ENCODE results near the gene EID2B.

Gene EID2B

GRCh38 chr19:39546599-39546998, 13.9 kb upstream of the EID2B start:
- Histone ChIP-seq H3K4me1 (ENCODE audit: control insufficient read depth, low read depth, low read length) (peaks cover 8% of the 10 kb centered on the region), H3K4me3 (ENCODE audit: low read length) (no peak overlapping the region), H3K9me3 (ENCODE audit: control insufficient read depth, low read depth, low read length) (no peaks in the 10 kb centered on the region), H3K27ac (ENCODE audit: low read length) (no peak overlapping the region), H3K36me3 (ENCODE audit: control insufficient read depth, low read depth, low read length) (no peaks in the 10 kb centered on the region), H3K27me3 (ENCODE audit: control insufficient read depth, insufficient read depth, low read length) (no peaks in the 10 kb centered on the region), H3K9ac (ENCODE audit: low read length) (no peak overlapping the region)

GRCh38 chr19:39544911-39545310, 12.3 kb upstream of the EID2B start:
- H3K4me3 ChIP-seq (ENCODE audit: low read length) = no peak overlapping the region
- H3K36me3 ChIP-seq (ENCODE audit: control insufficient read depth, low read depth, low read length) = no peaks in the 10 kb centered on the region
- no peak overlapping the region for H3K27ac ChIP-seq (ENCODE audit: low read length)
- no peak overlapping the region for H3K9ac ChIP-seq (ENCODE audit: low read length)
- H3K4me1 ChIP-seq (ENCODE audit: control insufficient read depth, low read depth, low read length) = peaks cover 10% of the 10 kb centered on the region
- H3K9me3 ChIP-seq (ENCODE audit: control insufficient read depth, low read depth, low read length) = no peaks in the 10 kb centered on the region
- H3K27me3 ChIP-seq (ENCODE audit: control insufficient read depth, insufficient read depth, low read length) = no peaks in the 10 kb centered on the region

- Histone ChIP-seq H3K36me3 (ENCODE audit: control insufficient read depth, low read depth, low read length) (no peaks in the 10 kb centered on the region), H3K9me3 (ENCODE audit: control insufficient read depth, low read depth, low read length) (no peaks in the 10 kb centered on the region), H3K9ac (ENCODE audit: low read length) (no peak overlapping the region), H3K4me1 (ENCODE audit: control insufficient read depth, low read depth, low read length) (peaks cover 10% of the 10 kb centered on the region), H3K27me3 (ENCODE audit: control insufficient read depth, insufficient read depth, low read length) (no peaks in the 10 kb centered on the region), H3K27ac (ENCODE audit: low read length) (no peak overlapping the region), H3K4me3 (ENCODE audit: low read length) (no peak overlapping the region)
Observed at GRCh38 chr19:39544226-39544903, 11.7 kb upstream of the EID2B start.

DNA sequence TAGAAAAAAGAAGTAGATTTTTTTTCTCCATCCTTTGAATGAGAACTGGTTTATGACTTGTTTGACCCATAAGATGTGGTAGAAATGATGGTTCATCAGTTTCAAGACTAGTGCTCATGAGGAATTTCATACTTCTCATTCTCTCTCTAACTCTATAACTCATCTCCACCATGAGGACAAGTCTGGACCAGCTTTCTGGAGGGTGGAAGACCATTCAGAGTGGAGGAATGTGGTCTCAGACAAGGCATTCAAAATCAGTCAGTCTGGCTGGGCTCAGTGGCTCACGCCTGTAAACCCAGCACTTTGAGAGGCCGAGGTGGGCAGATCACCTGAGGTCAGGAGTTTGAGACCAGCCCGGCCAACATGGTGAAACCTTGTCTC, 10.8 kb upstream of the EID2B start:
- no peak overlapping the region for H3K9ac ChIP-seq (ENCODE audit: low read length)
- no peaks in the 10 kb centered on the region for H3K9me3 ChIP-seq (ENCODE audit: control insufficient read depth, low read depth, low read length)
- no peaks in the 10 kb centered on the region for H3K27me3 ChIP-seq (ENCODE audit: control insufficient read depth, insufficient read depth, low read length)
- H3K4me1 ChIP-seq (ENCODE audit: control insufficient read depth, low read depth, low read length) = peaks cover 10% of the 10 kb centered on the region
- H3K36me3 ChIP-seq (ENCODE audit: control insufficient read depth, low read depth, low read length) = no peaks in the 10 kb centered on the region
- H3K27ac ChIP-seq (ENCODE audit: low read length) = no peak overlapping the region
- H3K4me3 ChIP-seq (ENCODE audit: low read length) = no peak overlapping the region

DNA sequence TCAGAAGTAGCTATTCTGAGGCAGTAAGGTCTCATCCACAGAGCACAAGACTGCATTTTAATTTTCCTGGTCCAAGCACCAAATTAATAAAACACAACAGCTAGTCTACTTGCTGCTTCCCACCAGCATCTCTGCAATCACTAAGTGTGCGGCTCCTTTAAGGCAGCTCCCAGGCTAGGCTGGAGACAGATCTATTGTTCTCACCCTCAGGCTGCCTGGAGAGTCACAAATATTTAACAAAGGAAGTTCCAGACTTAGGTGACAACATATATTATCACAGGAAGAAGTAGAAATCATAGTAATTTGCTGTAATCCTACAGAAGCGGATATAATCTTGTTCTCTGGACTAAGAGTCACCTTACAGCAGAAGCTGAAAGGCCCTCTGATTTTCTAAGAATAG, 9.6 kb upstream of the EID2B start:
- no peak overlapping the region for H3K9ac ChIP-seq (ENCODE audit: low read length)
- H3K36me3 ChIP-seq (ENCODE audit: control insufficient read depth, low read depth, low read length) = no peaks in the 10 kb centered on the region
- no peaks in the 10 kb centered on the region for H3K9me3 ChIP-seq (ENCODE audit: control insufficient read depth, low read depth, low read length)
- peaks cover 10% of the 10 kb centered on the region for H3K4me1 ChIP-seq (ENCODE audit: control insufficient read depth, low read depth, low read length)
- H3K4me3 ChIP-seq (ENCODE audit: low read length) = no peak overlapping the region
- H3K27ac ChIP-seq (ENCODE audit: low read length) = no peak overlapping the region
- no peaks in the 10 kb centered on the region for H3K27me3 ChIP-seq (ENCODE audit: control insufficient read depth, insufficient read depth, low read length)

GRCh38 chr19:39540333-39540673, 7.7 kb upstream of the EID2B start:
- H3K4me1 ChIP-seq (ENCODE audit: control insufficient read depth, low read depth, low read length) = peaks cover 10% of the 10 kb centered on the region
- H3K4me3 ChIP-seq (ENCODE audit: low read length) = peak overlapping the region; percentile 97
- no peak overlapping the region for H3K27ac ChIP-seq (ENCODE audit: low read length)
- no peaks in the 10 kb centered on the region for H3K36me3 ChIP-seq (ENCODE audit: control insufficient read depth, low read depth, low read length)
- no peaks in the 10 kb centered on the region for H3K9me3 ChIP-seq (ENCODE audit: control insufficient read depth, low read depth, low read length)
- no peaks in the 10 kb centered on the region for H3K27me3 ChIP-seq (ENCODE audit: control insufficient read depth, insufficient read depth, low read length)
- H3K9ac ChIP-seq (ENCODE audit: low read length) = peak overlapping the region; percentile 72

DNA sequence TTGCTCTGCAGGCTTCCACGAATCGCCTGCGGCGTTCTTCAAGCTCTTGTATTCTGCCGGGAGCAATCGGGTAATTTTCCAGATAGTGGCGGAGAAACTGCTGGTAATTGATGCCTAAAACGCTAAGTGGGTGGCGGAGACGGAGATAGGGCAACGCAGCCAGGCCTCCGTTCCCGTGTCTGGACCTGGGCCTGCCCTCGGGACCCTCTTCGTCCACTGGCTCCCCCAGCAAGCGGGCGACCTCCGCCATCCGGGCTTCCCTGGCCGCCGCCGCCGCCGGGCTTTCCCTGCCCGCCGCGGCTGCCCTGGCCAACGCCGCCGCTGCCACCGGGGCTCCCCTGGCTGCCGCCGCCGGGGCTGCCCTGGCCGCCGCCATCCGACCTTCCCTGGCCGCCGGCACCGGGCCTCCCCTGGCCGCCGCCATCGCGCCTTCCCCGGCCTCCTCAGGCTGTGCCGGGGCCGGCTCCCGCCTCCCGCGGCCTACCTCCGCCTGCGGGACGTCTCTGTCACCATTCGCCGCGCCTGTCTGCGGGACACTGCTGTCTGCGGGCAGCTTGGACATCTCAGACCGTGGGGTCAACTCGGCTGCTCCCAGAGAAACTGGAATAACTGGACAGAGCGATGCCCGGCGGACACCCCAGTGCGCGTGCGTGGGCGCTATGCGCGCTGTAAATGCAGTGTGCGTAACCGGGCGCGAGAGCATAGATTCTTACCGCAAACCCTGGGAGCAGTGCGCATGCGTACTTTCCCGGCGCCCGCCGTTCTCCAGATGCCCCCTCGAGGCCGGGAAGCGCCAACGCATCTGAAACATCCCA, 7.1 kb upstream of the EID2B start, which contains the start of gene EID2:
EID2 (minus strand) TSS at position 644 of the 815 bp plus-strand sequence; CDS start at position 562, 82 bp downstream.
- Histone ChIP-seq H3K4me3 (ENCODE audit: low read length) (peak within 1 kb of the TSS; percentile 97), H3K4me1 (ENCODE audit: control insufficient read depth, low read depth, low read length) (peaks cover 10% of the 10 kb centered on the region), H3K36me3 (ENCODE audit: control insufficient read depth, low read depth, low read length) (no peaks in the 10 kb centered on the region), H3K27me3 (ENCODE audit: control insufficient read depth, insufficient read depth, low read length) (no peaks in the 10 kb centered on the region), H3K27ac (ENCODE audit: low read length) (peak within 1 kb of the TSS; percentile 52), H3K9me3 (ENCODE audit: control insufficient read depth, low read depth, low read length) (no peaks in the 10 kb centered on the region), H3K9ac (ENCODE audit: low read length) (peak within 1 kb of the TSS; percentile 85)

GRCh38 chr19:39539165-39539517, 6.5 kb upstream of the EID2B start:
- peak overlapping the region; percentile 52 for H3K27ac ChIP-seq (ENCODE audit: low read length)
- no peaks in the 10 kb centered on the region for H3K27me3 ChIP-seq (ENCODE audit: control insufficient read depth, insufficient read depth, low read length)
- peaks cover 10% of the 10 kb centered on the region for H3K4me1 ChIP-seq (ENCODE audit: control insufficient read depth, low read depth, low read length)
- peak overlapping the region; percentile 97 for H3K4me3 ChIP-seq (ENCODE audit: low read length)
- H3K9ac ChIP-seq (ENCODE audit: low read length) = peak overlapping the region; percentile 85
- H3K9me3 ChIP-seq (ENCODE audit: control insufficient read depth, low read depth, low read length) = no peaks in the 10 kb centered on the region
- no peaks in the 10 kb centered on the region for H3K36me3 ChIP-seq (ENCODE audit: control insufficient read depth, low read depth, low read length)

DNA sequence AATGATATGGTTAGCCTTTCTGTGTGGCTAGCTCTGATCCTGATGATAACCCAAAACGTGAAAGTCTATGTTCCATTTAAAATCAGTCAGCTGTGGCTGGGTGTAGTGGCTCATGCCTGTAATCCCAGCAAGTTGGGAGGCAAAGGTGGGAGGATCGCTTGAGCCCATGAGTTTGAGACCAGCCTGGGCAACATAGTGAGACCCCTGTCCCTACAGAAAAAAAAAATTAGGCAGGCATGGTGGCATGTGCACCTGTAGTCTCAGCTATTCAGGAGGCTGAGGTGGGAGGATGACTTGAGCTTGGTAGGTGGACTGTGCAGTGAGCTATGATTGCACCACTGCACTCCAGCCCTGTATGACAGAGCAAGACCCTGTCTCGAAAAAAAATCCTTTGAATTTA, 1.1 kb upstream of the EID2B start:
- H3K27ac ChIP-seq (ENCODE audit: low read length) = no peak overlapping the region
- H3K27me3 ChIP-seq (ENCODE audit: control insufficient read depth, insufficient read depth, low read length) = no peaks in the 10 kb centered on the region
- H3K9ac ChIP-seq (ENCODE audit: low read length) = no peak overlapping the region
- no peak overlapping the region for H3K4me3 ChIP-seq (ENCODE audit: low read length)
- no peaks in the 10 kb centered on the region for H3K9me3 ChIP-seq (ENCODE audit: control insufficient read depth, low read depth, low read length)
- H3K36me3 ChIP-seq (ENCODE audit: control insufficient read depth, low read depth, low read length) = no peaks in the 10 kb centered on the region
- H3K4me1 ChIP-seq (ENCODE audit: control insufficient read depth, low read depth, low read length) = peaks cover 3% of the 10 kb centered on the region

DNA sequence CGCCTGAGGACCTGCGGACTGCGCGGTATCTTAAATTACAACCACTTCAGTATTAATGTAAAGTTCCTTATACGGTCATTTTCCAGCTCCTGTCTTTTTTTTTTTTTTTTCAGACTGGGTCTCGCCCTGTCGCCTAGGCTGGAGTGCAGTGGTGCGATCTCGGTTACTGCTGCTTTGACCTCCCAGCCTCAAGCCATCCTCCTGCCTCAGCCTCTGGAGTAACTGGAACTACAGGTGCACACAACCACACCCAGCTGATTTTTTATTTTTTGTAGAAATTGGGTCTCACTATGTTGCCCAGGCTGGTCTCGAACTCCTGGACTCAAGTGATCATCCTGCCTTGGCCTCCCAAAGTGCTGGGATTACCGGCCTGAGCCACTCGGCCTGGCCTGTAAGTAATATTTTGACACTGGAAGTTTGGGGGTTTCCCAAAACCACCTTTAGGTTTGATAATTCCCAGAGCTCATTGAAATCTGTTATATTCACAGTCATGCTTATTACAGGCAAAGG, 406 bp upstream of the EID2B start:
- Histone ChIP-seq H3K9ac (ENCODE audit: low read length) (no peak overlapping the region), H3K4me3 (ENCODE audit: low read length) (peak overlapping the region; percentile 75), H3K27ac (ENCODE audit: low read length) (no peak overlapping the region), H3K4me1 (ENCODE audit: control insufficient read depth, low read depth, low read length) (peaks cover 3% of the 10 kb centered on the region), H3K27me3 (ENCODE audit: control insufficient read depth, insufficient read depth, low read length) (no peaks in the 10 kb centered on the region), H3K9me3 (ENCODE audit: control insufficient read depth, low read depth, low read length) (no peaks in the 10 kb centered on the region), H3K36me3 (ENCODE audit: control insufficient read depth, low read depth, low read length) (no peaks in the 10 kb centered on the region)

- peaks cover 3% of the 10 kb centered on the region for H3K4me1 ChIP-seq (ENCODE audit: control insufficient read depth, low read depth, low read length)
- no peaks in the 10 kb centered on the region for H3K27me3 ChIP-seq (ENCODE audit: control insufficient read depth, insufficient read depth, low read length)
- no peaks in the 10 kb centered on the region for H3K9me3 ChIP-seq (ENCODE audit: control insufficient read depth, low read depth, low read length)
- H3K27ac ChIP-seq (ENCODE audit: low read length) = no peak overlapping the region
- H3K4me3 ChIP-seq (ENCODE audit: low read length) = peak overlapping the region; percentile 75
- H3K36me3 ChIP-seq (ENCODE audit: control insufficient read depth, low read depth, low read length) = no peaks in the 10 kb centered on the region
- H3K9ac ChIP-seq (ENCODE audit: low read length) = peak overlapping the region; percentile 69
Observed at GRCh38 chr19:39531834-39532232, 819 bp downstream of the EID2B start.

GRCh38 chr19:39525205-39525604, 7.4 kb downstream of the EID2B start:
- peaks cover 3% of the 10 kb centered on the region for H3K36me3 ChIP-seq (ENCODE audit: control insufficient read depth, low read depth, low read length)
- H3K4me1 ChIP-seq (ENCODE audit: control insufficient read depth, low read depth, low read length) = no peaks in the 10 kb centered on the region
- H3K9ac ChIP-seq (ENCODE audit: low read length) = no peak overlapping the region
- no peaks in the 10 kb centered on the region for H3K27me3 ChIP-seq (ENCODE audit: control insufficient read depth, insufficient read depth, low read length)
- H3K27ac ChIP-seq (ENCODE audit: low read length) = no peak overlapping the region
- H3K9me3 ChIP-seq (ENCODE audit: control insufficient read depth, low read depth, low read length) = no peaks in the 10 kb centered on the region
- no peak overlapping the region for H3K4me3 ChIP-seq (ENCODE audit: low read length)
